GM19351 (cell line): ENCODE data around the gene SUSD4.

Experiments
- ATAC-seq: cut with Tn5 transposase; IDR thresholded peaks from one replicate; pipeline ENCODE4 v1.9.1; 2021; ENCODE audit warnings: mild to moderate bottlenecking, moderate library complexity; ENCODE audit not compliant: unreplicated experiment

SUSD4 gene

DNA sequence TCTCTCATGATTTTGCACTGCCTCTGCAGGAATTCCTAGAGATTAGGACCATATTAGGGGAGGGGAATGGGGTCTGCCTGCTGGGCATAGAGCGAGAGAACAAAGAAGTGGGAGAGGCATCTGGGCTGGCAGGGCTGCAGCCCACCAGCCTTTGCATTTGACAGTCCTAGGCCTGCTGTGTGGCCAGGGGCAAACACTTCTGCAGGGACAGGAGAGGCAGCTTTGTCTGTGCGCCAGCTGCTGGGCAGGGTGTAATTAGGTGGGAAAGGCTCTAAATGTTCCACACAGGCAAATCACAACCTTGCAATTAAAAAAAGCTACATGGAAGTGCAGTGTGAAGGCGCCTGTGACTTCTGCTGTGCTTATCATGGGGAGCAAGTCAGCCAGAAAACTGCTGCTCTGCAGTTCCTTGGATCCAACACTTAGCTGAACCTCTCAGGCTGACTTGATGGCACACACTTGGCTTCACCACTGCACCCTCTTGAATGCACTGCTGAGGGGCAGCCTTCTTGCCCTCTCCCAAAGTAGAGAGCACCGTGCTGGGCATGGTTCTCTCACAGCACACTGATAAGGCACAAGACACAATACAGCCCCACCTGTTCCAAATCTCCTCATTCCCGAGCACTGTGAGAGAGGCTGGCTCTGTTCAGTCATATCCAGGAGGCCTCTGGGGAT lies 147.3 kb downstream of the SUSD4 start:
- ATAC-seq = no peak

- ATAC-seq = no peak
Measured at GRCh38 chr1:223216074-223216473, 147.9 kb downstream of the SUSD4 start.

DNA sequence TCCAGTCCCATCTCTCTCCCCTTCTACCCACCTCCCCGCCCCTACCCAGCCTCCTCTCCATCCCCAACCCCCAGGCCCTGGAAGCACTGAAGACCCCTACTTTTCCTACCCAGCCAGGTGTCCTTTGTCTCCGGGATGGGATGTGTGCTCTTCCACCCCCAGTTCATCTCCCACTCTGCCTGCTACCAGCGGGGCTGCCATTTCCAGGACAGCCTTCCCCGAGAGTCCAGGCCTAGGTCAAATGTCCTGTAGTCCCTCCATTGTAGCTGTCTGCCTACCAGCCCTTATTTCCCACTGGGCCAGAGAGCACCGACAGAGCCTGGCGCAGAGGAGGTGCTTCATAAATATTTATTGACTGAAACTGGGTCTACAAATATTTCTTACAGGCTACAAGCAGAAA lies 148.9 kb downstream of the SUSD4 start:
- ATAC-seq = no peak

DNA sequence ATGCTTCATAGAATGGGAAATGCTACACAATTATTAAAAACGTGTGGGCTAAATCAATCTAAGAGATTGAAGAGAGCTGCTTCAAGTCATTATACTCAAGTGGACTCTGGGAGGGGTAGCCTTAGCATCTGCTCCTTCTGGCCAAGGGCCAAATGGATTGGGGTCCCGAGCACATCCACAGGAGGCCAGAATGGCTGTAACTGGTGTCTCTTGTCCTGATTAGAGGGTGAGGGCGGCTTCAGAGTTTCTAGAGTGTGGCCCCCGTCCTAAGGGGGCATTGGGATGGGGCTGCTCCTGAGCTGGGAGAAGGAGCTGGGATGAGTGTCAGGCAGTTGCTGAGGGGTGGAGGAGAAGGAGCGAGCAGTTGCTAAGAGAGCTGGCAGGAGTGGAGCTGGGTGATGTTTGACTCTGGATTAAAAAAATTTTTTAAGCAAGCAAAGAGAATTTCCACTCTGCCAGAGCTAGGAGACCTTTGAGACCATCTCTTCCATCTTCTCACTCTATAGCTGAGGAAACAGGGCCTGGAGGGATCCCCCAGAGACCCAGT lies 149.6 kb downstream of the SUSD4 start:
- ATAC-seq = no peak

DNA sequence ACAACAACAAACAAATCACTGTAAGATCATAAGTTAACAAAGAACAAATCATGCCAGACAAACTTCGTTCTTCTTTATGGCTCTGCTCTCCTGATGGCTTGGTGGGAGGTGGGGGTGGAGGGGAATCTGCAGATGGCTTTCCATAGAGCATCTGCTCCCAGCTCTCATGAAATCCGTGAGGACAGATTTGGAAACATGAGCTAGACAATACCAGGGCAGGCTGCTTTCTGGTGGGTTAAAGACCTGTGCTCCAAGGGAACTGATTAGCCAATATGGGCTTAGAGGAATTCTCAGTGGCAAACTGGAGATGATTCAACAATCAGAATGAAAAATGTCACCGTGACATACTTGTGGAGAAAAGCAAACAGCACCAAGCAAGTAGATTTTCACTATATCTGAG lies 151.5 kb downstream of the SUSD4 start:
- no peak for ATAC-seq

GRCh38 chr1:223211323-223211985 lies 152.5 kb downstream of the SUSD4 start:
- no peak for ATAC-seq

DNA sequence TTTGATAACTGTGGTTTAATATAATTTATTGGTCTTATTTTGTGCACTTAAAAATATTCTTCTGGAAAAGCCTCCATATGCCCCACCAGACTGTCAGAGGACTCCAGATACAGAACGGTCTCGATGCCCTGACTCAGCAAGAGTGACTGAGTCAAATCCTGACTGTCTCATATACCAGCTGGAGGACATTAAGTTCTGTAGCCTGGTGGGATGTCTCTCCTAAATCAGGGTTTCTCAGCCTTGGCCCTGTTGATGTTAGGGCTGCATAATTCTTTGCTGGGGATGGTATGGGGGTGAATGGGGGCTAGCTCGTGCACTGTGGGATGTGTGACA lies 153.2 kb downstream of the SUSD4 start:
- ATAC-seq = no peak

GRCh38 chr1:223209992-223210787 lies 153.8 kb downstream of the SUSD4 start:
- ATAC-seq = no peak

DNA sequence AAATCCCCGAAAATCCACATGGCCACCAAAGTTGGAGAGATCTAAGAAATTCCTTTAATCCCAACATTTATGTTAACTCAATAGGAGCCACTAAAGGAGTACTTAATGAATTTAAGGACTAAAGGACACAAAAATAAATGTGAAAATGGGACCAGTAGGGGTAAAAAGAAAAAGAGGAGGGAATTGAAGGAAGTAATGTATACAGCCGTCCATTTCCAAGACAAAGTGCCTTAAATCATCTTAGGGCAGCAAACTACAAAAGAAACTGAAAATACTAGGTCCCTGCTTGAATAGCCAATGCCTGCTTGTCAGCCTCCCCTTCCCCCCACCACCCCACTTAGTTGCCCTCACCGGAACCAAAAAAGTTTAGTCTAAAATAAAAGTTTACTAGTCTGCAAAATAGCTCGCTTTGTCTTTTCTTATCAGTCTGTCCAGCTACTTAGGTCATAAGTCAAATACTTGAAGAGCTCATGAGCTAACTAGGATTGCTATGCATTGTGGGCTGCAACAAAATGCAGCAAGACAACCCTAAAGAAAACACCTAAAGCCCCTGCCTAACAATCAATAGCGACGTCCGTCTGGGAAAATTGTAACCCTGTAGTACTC lies 154.6 kb downstream of the SUSD4 start:
- no peak for ATAC-seq

DNA sequence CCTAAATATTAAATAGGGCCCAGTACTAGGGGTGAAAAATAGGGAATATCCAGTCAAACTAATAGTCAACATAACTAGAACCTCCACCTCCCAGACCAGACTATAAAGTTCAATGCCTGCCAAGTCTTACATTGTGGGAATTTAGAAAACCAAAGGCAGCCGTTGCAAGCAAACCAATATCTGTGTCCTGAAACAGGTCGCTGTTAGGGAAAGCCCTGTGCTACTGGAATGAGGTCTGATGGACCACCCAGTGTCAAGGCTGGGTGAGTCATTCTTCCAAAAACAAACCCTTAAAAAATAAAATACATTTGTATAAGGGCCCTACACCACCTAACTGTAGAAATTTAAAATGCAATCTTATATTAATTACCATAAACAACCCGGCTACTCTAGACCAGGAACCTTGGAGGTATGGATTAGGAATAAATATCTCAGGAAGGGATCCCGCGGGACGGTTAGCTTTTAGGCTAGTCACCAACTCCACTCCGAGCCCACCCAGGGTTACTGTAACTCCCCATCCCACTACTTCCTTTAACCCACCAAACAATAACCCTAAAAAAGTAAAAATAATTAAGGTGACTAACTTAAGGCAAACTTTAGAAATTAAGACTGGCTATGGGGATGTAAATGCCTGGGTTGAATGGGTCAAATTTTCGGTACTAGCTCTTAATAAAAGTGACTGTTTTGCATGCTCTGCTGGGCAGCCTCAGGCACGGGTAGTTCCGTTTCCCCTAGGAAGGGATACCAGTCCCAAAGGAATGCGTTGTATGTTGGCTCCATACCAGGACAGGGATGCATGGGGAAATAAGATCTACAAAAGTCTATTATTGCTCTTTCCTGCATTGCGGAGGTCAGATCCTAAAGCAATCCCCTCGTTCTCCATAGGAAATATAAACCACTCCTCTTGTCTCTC lies 155.6 kb downstream of the SUSD4 start:
- no peak for ATAC-seq

- ATAC-seq = no peak
Measured at GRCh38 chr1:223207293-223208066, 156.5 kb downstream of the SUSD4 start.

DNA sequence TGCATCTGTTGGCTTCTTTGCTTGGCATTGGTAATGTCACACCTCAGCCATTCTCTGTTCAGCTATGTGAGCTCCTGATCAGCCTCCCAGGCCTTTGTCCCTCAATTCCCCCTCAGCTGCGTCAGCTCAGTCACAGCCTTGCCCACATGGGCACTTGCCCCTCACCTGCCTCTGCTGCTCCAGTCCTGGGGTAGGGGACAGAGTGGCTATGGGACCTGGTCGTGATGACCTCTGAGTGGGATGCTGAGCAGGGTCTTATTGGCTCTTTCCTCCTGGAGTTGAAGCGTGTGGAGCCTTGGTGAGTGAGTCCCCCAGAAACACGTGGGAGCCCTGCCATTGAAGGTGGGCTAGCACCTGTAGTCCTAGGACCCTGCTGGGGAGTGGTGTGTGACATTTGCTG lies 159.6 kb downstream of the SUSD4 start:
- no peak for ATAC-seq

- ATAC-seq = no peak
Measured at GRCh38 chr1:223203694-223204093, 160.3 kb downstream of the SUSD4 start.

DNA sequence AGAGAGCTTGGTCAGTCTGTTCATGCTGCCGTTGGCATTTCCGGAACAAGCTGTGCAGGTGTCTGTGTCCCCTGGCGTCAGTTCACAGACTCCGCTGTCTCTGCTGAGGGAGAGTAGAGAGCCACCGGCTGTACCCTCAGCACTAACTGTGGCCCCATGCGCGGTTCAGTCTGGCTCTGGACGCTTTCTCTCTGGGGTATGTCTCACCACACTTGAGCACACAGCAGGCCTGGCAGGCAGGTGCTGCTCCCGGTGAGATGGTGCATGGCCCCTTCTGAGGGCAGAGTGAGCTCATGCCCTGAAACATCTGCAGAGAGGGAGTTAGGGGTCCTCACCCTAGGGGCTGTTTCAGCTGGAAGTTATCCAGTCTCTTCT lies 161.0 kb downstream of the SUSD4 start:
- ATAC-seq = no peak

DNA sequence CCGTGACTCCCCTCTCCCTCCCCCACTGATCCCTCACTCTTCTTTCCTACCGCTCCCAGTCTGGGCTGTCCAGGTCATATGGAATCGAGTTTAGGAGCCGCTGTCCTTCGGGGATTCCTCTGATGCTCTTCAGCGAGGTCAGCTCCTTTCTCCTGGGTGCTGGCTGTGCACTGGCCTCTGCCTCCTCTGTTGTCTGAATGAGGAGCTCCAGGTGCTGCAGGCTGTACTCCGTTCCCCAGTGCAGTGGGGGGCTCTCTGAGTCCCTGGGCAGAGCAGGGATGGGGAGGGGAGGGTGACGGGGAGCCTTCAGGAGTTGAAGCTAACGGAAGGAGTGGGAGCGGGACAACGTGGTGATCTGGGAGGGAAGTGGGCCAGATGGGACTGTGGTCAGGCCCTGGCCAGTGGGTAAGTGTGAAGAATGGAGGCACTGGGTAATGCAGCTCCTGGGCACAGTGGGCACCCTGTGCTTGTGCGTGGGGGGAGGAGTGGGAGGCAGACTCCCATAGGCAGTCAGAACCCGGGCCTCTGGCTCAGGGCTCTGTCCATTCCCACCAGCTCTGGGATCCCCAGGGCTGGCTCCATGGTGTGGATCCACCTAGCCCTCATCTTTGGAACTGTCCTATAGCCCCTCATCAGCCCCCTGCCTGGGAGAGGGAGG lies 161.5 kb downstream of the SUSD4 start:
- no peak for ATAC-seq

DNA sequence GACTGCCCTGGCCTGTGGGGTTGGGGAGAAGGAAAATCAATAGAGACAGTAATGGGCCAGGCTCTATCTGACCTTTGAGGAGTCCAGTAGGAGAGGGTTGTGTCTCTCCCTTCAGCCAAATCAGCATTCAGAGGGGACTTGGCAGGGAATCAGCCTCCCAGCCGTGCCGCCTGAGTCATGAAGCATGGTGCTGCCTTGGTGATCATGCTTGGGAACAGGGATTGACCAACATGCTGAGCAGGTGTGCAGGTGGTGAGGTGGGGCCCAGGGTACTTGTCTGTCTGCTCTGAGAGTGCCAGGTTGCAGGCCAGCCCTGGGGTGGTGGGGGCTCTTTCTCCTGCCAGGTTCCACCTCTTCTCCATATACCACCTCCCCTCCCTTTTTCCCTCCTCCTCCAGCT lies 162.0 kb downstream of the SUSD4 start:
- ATAC-seq = no peak

DNA sequence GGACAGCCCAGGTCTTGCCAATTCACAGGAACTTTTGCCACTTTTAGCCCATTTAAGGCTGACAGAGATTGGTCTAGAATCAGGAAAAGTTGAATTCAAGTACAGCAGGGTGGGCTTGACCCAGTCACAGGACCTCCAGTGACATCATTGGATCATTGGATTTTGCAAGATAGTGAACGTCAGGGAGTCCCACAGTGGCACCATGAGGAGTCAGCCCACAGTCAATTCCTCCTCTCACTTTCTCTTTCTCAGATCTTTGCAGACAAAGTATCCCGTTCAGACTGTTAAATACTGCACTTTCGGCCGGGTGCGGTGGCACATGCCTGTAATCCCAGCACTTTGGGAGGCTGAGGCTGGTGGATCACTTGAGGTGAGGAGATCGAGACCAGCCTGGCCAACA lies 163.1 kb downstream of the SUSD4 start:
- no peak for ATAC-seq

DNA sequence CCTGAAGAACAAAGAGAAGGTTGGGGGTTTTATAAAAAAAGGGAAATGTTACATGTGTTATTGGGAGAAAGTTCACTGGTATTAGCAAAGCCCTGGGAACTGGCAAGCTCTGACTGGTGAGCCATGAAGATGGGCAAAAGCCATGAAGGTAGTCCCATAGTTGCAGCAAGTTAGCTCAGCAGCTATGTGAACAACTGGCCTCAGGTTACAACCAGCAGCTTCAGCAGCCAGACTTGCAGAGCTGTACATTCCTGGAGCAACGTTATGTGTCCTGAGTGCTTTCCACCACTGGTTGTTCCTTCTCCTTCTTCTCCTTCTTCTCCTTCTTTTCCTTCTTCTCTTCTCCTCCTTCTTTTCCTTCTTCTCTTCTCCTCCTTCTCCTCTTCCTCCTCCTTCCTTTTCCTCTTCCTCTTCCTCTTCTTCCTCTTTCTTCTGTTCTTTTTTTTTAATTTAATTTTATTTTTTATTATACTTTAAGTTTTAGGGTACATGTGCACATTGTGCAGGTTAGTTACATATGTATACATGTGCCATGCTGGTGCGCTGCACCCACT lies 164.8 kb downstream of the SUSD4 start:
- no peak for ATAC-seq

- no peak for ATAC-seq
Measured at GRCh38 chr1:223198628-223198965, 165.4 kb downstream of the SUSD4 start.
